Stimulated activated effector memory CD8-positive, alpha-beta T cell treated with anti-CD3 and anti-CD28 coated beads, Interleukin-12 subunit alpha, Interleukin-12 subunit beta, amount 100 ng/mL, for 72 hours (primary cell): ENCODE data around the gene HUWE1.

Source experiments
- ATAC-seq: fragments of 150-1000 bp; cut with Tn5 transposase; 2 replicates; pipeline ENCODE4 v1.10.0; 2021
- DNase-seq, 2 donors: peaks; one replicate each; pipeline ENCODE4 v3.0.0; 2021 to 2022; ENCODE audit warnings: low spot score in 2 of 2
- H3K27ac Mint-ChIP-seq: one replicate; pipeline ENCODE4 v1.8.0; 2022; ENCODE audit warnings: mild to moderate bottlenecking, mixed read lengths
- H3K36me3 Mint-ChIP-seq: one replicate; pipeline ENCODE4 v1.8.0; 2022; ENCODE audit warnings: mild to moderate bottlenecking, mixed read lengths
- H3K4me1 Mint-ChIP-seq: one replicate; pipeline ENCODE4 v1.8.0; 2022; ENCODE audit warnings: mixed read lengths
- H3K4me3 Mint-ChIP-seq: one replicate; pipeline ENCODE4 v1.8.0; 2022; ENCODE audit warnings: mild to moderate bottlenecking, mixed read lengths
- H3K9me3 Mint-ChIP-seq: one replicate; pipeline ENCODE4 v1.8.0; 2022; ENCODE audit warnings: mixed read lengths

Gene HUWE1

DNA sequence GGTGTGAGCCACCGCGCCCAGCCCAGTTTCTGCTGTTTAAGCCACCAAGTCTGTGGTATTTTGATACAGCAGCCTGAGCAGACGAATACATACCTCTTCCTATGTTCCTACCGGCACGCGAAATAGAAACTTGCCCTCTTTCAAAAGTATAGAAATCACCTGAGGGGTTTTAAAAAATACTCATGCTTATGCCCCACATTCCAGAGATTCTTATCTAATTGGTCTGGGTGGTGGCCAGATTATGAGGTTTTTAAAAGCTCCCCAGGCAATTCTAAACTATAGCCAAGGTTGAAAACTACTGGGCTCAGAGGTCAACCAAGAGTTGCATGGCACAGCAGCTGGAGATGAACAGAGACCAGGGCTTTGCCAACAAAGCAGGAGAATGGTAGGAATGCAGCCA, 24.9 kb upstream of the HUWE1 start:
- DNase-seq (no peak), ATAC-seq (no peak)
- H3K36me3 Mint-ChIP-seq: peaks cover 88% of the 10 kb centered on the region
- peaks cover 22% of the 10 kb centered on the region for H3K4me1 Mint-ChIP-seq
- H3K4me3 Mint-ChIP-seq: no peak overlapping the region
- no peaks in the 10 kb centered on the region for H3K9me3 Mint-ChIP-seq
- H3K27ac Mint-ChIP-seq: peak overlapping the region; percentile 29

DNA sequence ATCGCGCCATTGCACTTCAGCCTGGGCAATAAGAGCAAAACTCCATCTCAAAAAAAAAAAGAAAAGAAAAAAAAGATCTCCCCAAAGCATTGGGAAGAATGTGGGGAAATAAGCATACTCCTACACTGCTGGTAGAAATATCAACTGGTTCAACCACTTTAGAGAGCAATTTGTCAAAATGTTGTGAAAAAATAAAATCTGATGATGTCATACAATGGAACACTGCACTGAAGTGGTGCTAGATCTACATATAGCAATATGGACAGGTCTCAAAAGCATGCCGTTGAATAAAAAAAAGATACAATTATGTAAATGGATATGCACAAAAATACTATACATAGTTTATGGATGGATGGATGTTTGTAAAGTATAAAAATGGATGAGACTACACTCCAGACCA, 18.3 kb upstream of the HUWE1 start:
- H3K36me3 Mint-ChIP-seq: peaks cover 67% of the 10 kb centered on the region
- peaks cover 4% of the 10 kb centered on the region for H3K4me1 Mint-ChIP-seq
- H3K4me3 Mint-ChIP-seq: no peak overlapping the region
- no peak overlapping the region for H3K27ac Mint-ChIP-seq
- DNase-seq (no peak), ATAC-seq (no peak)
- no peaks in the 10 kb centered on the region for H3K9me3 Mint-ChIP-seq

DNA sequence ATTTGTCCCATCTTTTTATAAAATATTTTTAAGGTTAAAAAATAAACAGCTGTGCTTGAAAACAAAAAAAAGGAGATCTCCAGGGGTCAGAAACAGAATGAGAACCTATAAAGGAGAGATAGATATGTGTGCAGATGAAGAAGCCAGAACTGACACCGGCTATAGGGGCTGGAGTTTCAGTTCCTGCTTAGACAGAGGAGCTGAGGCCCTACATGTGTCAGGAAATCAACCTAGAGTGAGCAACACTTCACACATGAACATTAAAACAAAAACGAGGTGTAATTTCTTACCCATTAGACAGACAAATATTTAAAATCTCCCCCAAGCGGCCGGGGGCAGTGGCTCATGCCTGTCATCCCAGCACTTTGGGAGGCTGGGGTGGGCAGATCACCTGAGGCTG, 17.8 kb upstream of the HUWE1 start:
- DNase-seq: no peak
- H3K9me3 Mint-ChIP-seq: no peaks in the 10 kb centered on the region
- peaks cover 1% of the 10 kb centered on the region for H3K4me1 Mint-ChIP-seq
- H3K36me3 Mint-ChIP-seq: peaks cover 66% of the 10 kb centered on the region
- no peak for ATAC-seq
- no peak overlapping the region for H3K4me3 Mint-ChIP-seq
- no peak overlapping the region for H3K27ac Mint-ChIP-seq

DNA sequence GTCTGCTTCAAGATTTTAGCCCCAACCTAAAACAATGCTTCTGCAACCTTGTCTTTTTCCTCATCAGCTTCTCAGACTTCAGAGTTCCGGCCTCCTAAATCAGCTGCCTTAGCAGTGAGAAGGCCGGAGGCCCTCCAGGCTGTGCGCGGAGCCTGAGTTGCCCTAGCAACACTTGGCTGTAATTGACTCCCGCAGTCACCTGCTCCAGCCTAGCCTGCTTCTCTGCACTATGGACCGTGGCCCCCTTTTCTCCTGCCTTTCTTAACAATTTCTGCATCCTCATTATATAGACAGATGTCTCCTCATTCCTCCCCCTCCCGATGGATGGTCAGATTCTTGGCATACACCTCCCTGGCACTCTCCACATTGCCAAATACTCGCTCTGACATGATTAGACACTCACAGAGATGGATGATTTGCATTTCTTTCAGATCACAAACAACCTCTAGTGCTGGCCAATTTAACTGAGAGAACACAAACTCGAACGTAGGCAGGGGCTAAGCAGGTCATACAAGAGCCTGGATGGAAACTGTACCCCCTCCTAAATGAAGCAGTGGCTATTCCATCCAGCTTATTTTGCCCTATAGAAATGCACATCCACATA, 9.5 kb upstream of the HUWE1 start:
- no peak for ATAC-seq
- DNase-seq: no peak
- H3K4me3 Mint-ChIP-seq: no peak overlapping the region
- no peaks in the 10 kb centered on the region for H3K9me3 Mint-ChIP-seq
- H3K36me3 Mint-ChIP-seq: peaks cover 20% of the 10 kb centered on the region
- peaks cover 12% of the 10 kb centered on the region for H3K4me1 Mint-ChIP-seq
- H3K27ac Mint-ChIP-seq: no peak overlapping the region

DNA sequence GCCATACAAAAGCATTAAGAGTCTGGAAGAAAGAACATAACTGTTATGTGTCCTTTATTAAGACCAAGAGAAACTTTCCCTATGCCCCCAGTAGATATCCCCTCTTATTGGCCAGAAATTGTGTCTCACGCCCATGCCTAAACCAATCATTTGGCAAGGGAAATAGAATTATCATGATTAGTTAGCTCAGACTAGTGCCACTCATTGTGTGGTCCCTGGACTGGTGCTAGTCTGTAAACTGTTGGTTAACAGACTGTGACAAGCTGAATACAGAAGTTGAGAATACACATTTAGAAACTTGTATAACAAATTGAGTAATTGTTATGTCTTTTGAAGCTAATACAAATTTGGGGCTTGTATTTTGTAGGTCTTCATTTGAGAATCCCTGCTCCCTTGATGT, 8.1 kb upstream of the HUWE1 start:
- Mint-ChIP-seq H3K4me3 (no peak overlapping the region), H3K4me1 (peaks cover 12% of the 10 kb centered on the region), H3K9me3 (no peaks in the 10 kb centered on the region), H3K27ac (no peak overlapping the region), H3K36me3 (peaks cover 8% of the 10 kb centered on the region)
- no peak for DNase-seq
- ATAC-seq: peak; percentile 11

DNA sequence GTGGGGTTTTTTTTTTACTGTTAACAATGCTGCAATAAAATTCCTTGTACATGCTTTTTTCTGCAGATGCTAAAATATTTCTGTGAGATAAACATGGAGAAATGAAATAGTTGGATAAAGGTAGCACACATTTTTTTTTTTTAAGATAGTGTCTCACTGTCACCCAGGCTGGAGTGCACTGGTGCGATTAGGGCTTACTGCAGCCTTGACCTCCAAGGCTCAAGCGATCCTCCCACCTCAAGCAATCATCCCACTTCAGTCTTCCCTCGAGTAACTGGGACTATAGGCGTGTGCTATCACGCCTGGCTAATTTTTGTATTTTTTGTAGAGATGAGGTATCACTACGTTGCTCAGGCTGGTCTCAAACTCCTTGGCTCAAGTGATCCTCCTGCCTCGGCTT, 1.8 kb upstream of the HUWE1 start:
- Mint-ChIP-seq H3K4me3 (no peak overlapping the region), H3K9me3 (no peaks in the 10 kb centered on the region), H3K36me3 (peaks cover 37% of the 10 kb centered on the region), H3K4me1 (no peaks in the 10 kb centered on the region), H3K27ac (no peak overlapping the region)
- no peak for ATAC-seq
- DNase-seq: no peak

DNA sequence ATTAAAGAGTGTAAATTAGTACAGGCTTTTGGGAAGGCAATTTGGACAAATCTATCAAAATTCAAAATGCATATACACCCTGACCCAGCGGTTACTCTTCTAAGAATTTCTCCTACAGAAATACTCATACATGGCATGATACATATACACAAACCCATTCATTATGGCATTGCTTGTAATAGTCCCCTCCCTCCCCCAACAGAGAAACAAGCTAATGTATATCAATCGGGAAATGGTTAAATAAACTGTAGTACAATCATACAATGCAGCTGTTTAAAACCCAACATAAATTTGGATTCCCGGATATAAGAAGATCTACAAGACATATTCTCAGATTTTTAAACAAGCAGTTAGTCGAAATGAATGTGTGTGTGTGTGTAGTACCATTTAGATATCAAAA, 808 bp downstream of the HUWE1 start:
- peak overlapping the region; percentile 88 for H3K4me3 Mint-ChIP-seq

DNA sequence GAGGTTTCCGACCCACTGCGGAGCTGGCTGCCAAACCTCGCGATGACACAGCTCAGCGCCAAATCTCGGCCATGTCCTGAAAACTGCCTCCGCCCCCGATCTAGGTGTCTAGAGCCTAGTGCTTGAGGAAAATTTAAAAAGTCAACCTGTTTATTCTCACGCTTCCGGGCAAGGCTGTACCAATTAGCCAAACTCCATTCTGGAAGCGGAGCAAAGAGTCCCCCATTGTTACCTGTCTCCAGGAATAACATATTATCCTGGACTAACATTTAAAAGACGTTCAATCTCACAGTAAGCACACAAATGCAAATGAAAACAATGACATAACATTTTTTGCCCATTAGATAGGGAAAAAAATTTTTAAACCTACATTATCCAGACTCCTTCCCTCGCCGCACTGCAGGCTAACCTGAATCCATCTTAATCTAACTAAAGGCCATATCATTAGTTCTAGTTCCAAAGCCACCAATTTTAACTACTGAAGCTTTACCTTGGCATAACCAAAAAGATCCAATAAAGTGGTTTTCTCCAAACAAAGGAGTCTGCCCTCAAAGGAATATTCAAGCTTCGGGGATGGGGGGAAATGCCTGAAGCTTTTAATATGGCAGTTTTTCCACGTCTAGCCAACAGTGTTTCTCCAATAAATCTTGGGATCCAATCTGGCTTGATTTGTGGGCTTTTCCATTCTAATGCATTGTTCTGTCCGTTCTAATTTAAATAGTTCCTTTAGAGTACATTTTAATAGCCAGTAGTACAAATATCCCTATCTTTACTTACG, 1.9 kb downstream of the HUWE1 start:
- ATAC-seq (peak; percentile 76), DNase-seq (peak in 1 of 2 donors; percentile 89)
- Mint-ChIP-seq H3K4me1 (peaks cover 24% of the 10 kb centered on the region), H3K27ac (peak overlapping the region; percentile 98), H3K9me3 (no peaks in the 10 kb centered on the region), H3K36me3 (peaks cover 74% of the 10 kb centered on the region), H3K4me3 (peak overlapping the region; percentile 88)

More for the DNA sequence above, 808 bp downstream of the HUWE1 start:
- Mint-ChIP-seq H3K9me3 (no peaks in the 10 kb centered on the region), H3K27ac (peak overlapping the region; percentile 98), H3K4me1 (peaks cover 19% of the 10 kb centered on the region), H3K36me3 (peaks cover 63% of the 10 kb centered on the region)
- peak; percentile 12 for ATAC-seq
- DNase-seq: no peak

DNA sequence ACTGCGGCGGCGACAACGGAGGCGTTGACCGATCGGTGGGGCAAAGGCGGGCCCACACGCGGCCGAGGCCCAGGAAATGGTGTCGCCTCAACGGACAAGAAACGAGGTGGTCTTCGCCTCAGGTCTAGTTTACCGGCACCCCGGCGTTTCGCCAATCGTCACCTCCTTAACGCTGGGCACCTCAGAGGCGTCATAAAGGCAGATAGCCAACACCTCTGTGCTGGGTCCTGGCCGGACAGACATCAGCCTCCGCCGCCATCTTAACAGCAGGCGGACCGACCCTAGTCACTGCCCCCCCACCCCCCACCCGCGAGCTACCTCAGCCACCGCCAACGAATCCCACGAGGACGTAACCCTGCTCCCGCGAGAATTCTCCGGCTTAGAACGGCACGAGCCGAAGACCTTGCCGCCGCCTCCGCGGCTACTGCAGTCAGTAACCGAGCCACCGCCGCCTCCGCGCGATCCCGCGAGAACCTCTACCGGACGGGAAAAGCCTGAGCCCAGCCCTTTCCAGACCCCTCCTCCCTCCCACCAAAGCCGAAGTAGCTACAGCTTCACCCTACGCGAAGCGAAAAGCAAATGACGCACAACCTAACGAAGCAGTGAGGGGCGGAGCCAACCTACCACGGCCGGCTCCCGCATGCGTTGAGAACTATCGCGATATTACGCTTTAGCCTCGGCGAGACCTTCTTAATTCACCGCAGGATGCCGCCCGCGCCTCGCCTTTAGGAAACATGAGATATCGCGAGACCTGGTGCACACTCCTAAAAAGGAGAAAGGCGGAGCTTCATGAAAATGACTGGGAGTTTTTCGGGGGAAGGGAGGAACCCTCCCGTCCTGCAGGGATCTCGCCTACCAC, 2.7 kb downstream of the HUWE1 start:
- ATAC-seq (peak; percentile 81), DNase-seq (peak; percentile 67 to 90)
- Mint-ChIP-seq H3K36me3 (peaks cover 82% of the 10 kb centered on the region), H3K4me1 (peaks cover 27% of the 10 kb centered on the region), H3K4me3 (peak overlapping the region; percentile 88), H3K27ac (peak overlapping the region; percentile 98), H3K9me3 (no peaks in the 10 kb centered on the region)

DNA sequence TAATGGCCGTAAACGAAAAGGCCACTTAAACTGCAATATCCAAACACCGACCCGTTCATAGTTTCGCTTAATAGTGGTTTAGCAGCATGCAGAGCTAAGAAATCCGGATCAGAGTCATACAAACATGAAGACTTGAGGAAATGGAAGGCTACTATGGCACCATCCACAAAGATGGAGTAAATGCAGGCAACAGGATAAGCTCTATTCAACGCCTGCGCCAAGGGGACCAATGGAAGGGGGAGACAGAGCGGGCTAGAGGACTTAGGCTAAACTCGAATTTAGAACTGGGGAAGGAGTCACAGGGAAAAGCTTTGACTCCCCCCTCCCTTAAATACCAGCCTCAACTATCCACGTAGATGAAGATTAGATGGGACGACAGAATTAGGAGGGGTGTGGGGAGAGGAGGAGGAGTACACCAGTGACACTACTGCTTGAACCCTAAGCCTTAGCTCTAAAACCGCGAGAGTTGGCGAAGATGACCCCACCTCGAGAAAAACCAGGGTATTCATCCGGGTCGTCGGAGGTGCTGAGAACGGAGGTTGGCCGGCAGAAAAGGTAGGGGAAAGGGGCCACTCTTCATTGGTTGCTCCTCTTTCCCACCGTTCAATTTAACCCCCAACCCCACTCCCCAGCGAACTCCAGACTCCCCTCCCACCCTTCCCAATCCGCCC, 3.5 kb downstream of the HUWE1 start:
- Mint-ChIP-seq H3K4me3 (peak overlapping the region; percentile 88), H3K4me1 (peaks cover 29% of the 10 kb centered on the region), H3K36me3 (peaks cover 90% of the 10 kb centered on the region), H3K9me3 (no peaks in the 10 kb centered on the region), H3K27ac (peak overlapping the region; percentile 98)
- no peak for ATAC-seq
- peak; percentile 6 to 58 for DNase-seq

DNA sequence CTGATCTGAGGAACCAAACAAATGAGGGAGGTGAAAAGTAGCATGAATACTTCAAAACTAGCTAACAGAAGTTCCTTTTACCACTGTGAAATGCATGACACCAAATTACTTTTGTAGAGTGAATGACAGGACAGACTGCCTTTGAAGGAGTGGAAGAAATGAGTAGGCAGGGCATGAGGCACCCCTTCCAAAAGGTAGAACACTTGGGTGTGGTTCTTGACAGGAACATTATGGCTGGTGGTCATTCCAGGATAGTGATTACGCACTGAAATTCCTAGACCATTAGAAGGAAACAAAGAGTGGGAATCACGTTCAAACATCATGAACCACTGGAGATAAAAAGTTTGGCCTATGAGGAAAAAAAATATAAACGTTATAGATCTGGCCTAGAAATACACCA, 4.9 kb downstream of the HUWE1 start:
- DNase-seq (no peak), ATAC-seq (no peak)
- Mint-ChIP-seq H3K4me1 (peaks cover 34% of the 10 kb centered on the region), H3K27ac (peak overlapping the region; percentile 98), H3K36me3 (peaks cover 100% of the 10 kb centered on the region), H3K4me3 (peak overlapping the region; percentile 88), H3K9me3 (no peaks in the 10 kb centered on the region)

DNA sequence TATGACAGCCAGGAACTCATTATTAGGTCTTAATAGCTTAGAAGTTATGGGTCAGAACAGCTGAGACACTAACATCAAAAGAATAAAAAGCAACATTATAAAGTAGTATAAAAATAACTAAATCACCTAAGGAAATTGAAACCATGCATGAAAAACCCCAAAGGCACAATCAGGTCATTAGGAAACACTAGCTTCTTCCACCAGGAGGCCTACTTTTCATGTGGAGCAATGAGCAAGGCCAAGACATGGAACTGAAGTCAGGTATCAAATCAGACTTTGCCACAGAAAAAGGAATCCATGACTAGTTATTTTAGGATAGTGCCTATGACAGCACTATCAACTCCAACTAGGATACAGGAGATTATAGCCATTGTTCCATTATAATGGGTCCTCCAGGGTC, 7.9 kb downstream of the HUWE1 start:
- H3K4me1 Mint-ChIP-seq: peaks cover 49% of the 10 kb centered on the region
- ATAC-seq (no peak), DNase-seq (no peak)
- no peaks in the 10 kb centered on the region for H3K9me3 Mint-ChIP-seq
- H3K36me3 Mint-ChIP-seq: peaks cover 100% of the 10 kb centered on the region
- H3K27ac Mint-ChIP-seq: no peak overlapping the region
- H3K4me3 Mint-ChIP-seq: peak overlapping the region; percentile 39

DNA sequence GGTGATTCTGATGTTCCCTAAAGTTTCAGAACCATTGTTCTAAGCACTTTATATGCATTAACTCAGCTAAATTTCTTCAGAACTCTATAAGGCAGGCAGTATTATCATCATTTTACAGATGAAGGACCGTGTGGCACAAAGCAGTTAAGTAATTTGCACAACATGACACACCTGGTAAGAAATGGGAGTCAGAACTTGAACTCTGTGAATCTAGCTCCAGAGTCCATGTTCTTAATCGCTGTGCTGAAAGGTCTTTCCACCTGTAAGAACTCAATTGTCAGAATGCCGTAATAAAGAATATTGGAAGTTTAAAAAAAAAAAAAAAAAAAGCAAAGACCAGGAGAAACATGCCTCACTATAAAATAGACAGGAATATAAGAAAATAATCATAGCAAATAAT, 9.2 kb downstream of the HUWE1 start:
- Mint-ChIP-seq H3K36me3 (peaks cover 100% of the 10 kb centered on the region), H3K27ac (peak overlapping the region; percentile 64), H3K9me3 (no peaks in the 10 kb centered on the region), H3K4me1 (peaks cover 42% of the 10 kb centered on the region), H3K4me3 (peak overlapping the region; percentile 9)
- no peak for ATAC-seq
- DNase-seq: no peak

DNA sequence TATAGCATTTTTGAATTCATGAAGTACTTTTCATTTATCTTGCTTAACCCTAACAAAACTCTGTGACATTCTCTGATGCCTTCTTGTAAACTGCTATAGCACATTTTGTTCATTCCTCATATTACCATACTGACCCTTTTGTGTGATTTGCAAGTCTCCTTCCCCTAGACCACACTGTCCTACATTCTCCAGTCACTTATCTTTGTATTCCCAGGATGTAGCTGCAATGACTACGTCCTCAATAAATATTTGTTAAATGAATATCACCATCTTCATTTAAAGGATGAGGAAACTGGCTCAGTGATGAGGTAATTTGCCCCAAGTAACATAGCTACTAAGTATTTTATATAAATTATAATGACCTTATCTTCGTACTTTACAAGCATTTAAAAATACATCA, 11.9 kb downstream of the HUWE1 start:
- peaks cover 26% of the 10 kb centered on the region for H3K4me1 Mint-ChIP-seq
- no peak overlapping the region for H3K4me3 Mint-ChIP-seq
- no peak for ATAC-seq
- no peak for DNase-seq
- no peaks in the 10 kb centered on the region for H3K9me3 Mint-ChIP-seq
- H3K36me3 Mint-ChIP-seq: peaks cover 100% of the 10 kb centered on the region
- peak overlapping the region; percentile 8 for H3K27ac Mint-ChIP-seq

DNA sequence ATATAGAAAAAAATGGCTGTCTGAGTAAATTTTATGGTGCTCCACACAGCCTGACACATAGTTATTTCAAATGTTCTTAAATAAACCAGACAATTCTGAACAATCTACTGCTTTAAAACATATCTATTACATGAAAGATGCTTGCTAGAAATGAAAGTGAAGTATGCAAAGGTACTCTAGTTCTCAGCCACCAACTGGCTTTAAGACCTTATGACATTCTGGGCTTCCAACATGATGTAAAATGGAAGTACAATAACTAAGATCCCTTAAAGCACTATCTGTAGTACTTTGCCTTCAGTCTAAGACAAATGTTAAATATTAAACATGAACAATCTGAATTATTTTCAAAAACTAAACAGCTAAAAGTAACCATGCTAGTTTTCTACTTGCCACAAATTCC, 17.3 kb downstream of the HUWE1 start:
- no peaks in the 10 kb centered on the region for H3K9me3 Mint-ChIP-seq
- peaks cover 100% of the 10 kb centered on the region for H3K36me3 Mint-ChIP-seq
- no peak overlapping the region for H3K27ac Mint-ChIP-seq
- no peak for DNase-seq
- no peak for ATAC-seq
- H3K4me3 Mint-ChIP-seq: no peak overlapping the region
- peaks cover 13% of the 10 kb centered on the region for H3K4me1 Mint-ChIP-seq
